KOPT-K1 (cell line): ENCODE data around the gene C10orf105.
A peak's percentile ranks its signal among the peaks of the same experiment; 100 is the strongest.

Source experiments
- H3K27ac ChIP-seq: fragments of 200-600 bp; sonication (generic); 2 replicates; pipeline ENCODE4 v1.5.1; 2016; ENCODE audit warnings: antibody characterized with exemption, mild to moderate bottlenecking, low read depth, low read length; ENCODE audit not compliant: poor library complexity, severe bottlenecking
- H3K36me3 ChIP-seq: fragments of 200-600 bp; sonication (generic); 2 replicates; pipeline ENCODE4 v1.5.1; 2017; ENCODE audit warnings: antibody characterized with exemption, mild to moderate bottlenecking, low read length, moderate library complexity; ENCODE audit not compliant: insufficient read depth
- H3K9me3 ChIP-seq: fragments of 200-600 bp; sonication (generic); 2 replicates; pipeline ENCODE4 v1.5.1; 2017; ENCODE audit warnings: antibody characterized with exemption, low read length, mild to moderate bottlenecking; ENCODE audit not compliant: insufficient read depth, poor library complexity, severe bottlenecking

C10orf105 gene

GRCh38 chr10:71754562-71754961, 35.0 kb upstream of the C10orf105 start:
- Histone ChIP-seq H3K27ac (peak overlapping the region; percentile 100), H3K9me3 (no peaks in the 10 kb centered on the region), H3K36me3 (peaks cover 30% of the 10 kb centered on the region)

DNA sequence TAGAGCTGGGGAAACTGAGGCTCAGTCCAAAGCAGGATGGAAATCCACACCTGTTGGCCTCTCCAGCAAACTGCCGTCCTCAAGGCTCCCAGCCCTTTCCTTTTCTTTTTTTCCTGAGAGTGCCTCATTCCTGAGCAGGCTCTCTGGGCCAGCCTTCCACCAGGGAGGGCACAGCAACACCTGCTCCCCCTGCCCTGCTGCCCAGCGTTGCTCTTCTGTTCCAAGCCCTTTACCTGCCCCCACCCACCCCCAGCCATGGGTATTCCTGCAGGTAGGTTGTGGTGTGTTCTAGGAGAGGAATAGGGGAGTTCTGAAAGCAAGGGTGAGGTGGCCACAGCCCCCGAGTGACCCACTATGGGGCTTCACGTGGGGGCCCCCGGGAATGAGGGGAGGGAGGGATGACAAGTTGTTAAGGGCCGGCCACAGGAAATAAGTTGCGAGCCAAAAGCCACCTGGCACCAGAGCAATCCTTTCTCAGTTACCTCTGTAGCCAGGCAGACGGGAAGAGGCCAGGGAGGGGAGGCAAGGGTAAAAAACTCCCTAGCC, 34.5 kb upstream of the C10orf105 start:
- Histone ChIP-seq H3K36me3 (peaks cover 30% of the 10 kb centered on the region), H3K27ac (peak overlapping the region; percentile 100), H3K9me3 (no peaks in the 10 kb centered on the region)

DNA sequence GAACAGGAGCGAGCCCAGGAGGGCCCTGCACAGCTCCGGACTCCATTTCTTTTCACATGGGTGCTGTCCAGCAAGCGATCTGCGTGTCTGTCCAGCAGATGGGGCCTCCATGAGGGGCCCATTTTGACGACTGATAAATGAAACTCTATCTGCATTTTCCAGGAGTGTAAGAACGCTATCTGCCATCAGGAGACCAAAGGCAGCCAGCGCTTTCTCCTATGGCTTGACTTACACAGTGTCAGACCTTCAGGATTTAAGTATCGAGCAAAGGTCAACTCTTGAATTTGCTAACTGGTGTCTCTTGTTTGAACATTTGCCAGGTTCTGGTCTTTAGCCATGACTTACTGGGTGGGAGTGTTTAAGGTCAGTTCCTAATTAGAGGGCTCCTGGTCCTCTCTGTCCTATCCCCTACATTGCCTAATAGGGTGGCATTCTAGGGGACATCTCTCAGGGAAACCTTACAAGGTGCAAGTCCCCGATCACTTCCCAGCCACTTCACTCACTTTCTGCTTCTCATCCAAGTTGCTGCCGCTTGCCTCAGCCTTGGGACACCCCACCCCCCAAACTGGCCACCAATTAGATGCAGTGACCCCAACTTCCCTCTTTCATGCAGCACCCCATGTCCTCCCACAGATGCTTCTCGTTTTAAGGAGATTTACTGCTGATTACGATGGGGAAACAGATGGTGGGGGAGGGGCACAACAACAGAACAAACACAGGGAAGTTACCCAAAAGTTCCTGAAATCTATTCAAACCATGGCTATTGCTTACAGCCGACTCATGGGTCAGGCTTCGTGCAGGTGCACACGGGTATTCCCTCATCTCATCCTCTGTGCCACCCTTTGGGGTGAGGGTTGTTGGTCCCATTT, 33.7 kb upstream of the C10orf105 start:
- H3K9me3 ChIP-seq: no peaks in the 10 kb centered on the region
- H3K36me3 ChIP-seq: peaks cover 30% of the 10 kb centered on the region
- H3K27ac ChIP-seq: peak overlapping the region; percentile 100

DNA sequence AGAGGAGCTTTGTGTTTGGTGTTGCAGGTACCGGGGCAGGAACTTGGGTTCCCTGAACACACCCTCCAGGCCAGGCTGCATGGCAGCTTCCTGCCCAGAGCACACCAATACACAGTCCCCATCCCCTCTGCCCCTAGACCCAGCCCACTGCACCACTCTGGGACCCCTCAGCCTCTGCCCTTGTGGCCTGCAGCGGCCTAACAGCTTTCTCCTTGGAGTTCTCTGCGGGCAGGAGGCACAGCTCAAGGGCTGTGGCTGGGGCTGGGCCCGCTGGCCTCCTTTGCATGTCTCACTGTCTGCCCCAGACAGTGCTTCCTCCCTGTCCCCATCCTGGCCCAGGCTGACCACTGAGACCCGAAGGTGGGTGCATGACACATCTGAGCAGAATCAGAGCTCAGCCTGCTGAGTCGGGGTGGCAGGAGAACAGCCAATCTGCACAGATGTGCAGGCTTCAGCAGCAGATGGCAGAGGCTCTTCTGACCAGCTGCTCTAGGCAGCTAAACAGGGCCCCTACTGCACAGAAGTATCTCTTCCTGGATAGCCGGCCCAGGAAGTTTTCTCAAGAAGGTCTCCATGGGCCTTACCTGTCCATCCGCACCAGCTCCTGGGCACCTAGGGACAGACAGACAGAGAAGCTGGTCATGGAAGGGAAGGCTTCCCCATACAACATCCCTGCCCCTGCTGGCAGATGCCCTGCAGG, 33.0 kb upstream of the C10orf105 start:
- Histone ChIP-seq H3K36me3 (peaks cover 30% of the 10 kb centered on the region), H3K9me3 (no peaks in the 10 kb centered on the region), H3K27ac (peak overlapping the region; percentile 100)

GRCh38 chr10:71751515-71752224, 32.1 kb upstream of the C10orf105 start:
- Histone ChIP-seq H3K27ac (peak overlapping the region; percentile 100), H3K36me3 (peaks cover 30% of the 10 kb centered on the region)

GRCh38 chr10:71750986-71751385, 31.4 kb upstream of the C10orf105 start:
- no peaks in the 10 kb centered on the region for H3K9me3 ChIP-seq
- peaks cover 30% of the 10 kb centered on the region for H3K36me3 ChIP-seq
- H3K27ac ChIP-seq: peak overlapping the region; percentile 100

More at GRCh38 chr10:71751515-71752224, 32.1 kb upstream of the C10orf105 start:
- H3K9me3 ChIP-seq: no peaks in the 10 kb centered on the region

GRCh38 chr10:71750124-71750841, 30.7 kb upstream of the C10orf105 start:
- peak overlapping the region; percentile 100 for H3K27ac ChIP-seq
- peaks cover 30% of the 10 kb centered on the region for H3K36me3 ChIP-seq

DNA sequence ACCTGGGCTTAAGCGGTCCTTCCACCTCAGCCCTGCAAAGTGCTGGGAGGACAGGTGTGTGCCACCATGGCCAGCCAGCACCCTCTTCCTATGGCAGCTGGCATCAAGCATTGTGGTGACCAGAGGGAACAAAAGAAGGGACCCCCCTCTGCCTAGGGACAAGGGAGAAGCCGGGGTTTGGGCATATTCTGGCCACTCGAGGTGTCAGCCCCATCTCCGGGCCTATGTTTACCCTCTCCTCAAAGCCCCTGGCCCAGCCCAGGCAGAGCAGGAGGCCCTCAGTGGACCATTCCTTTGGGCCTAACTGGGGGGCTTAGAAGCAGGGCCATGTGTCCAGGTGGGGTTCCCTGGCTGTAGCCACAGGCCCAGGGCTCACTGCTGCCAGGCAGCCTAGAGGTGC, 29.8 kb upstream of the C10orf105 start:
- H3K27ac ChIP-seq: peak overlapping the region; percentile 100

More at GRCh38 chr10:71750124-71750841, 30.7 kb upstream of the C10orf105 start:
- H3K9me3 ChIP-seq: no peaks in the 10 kb centered on the region

DNA sequence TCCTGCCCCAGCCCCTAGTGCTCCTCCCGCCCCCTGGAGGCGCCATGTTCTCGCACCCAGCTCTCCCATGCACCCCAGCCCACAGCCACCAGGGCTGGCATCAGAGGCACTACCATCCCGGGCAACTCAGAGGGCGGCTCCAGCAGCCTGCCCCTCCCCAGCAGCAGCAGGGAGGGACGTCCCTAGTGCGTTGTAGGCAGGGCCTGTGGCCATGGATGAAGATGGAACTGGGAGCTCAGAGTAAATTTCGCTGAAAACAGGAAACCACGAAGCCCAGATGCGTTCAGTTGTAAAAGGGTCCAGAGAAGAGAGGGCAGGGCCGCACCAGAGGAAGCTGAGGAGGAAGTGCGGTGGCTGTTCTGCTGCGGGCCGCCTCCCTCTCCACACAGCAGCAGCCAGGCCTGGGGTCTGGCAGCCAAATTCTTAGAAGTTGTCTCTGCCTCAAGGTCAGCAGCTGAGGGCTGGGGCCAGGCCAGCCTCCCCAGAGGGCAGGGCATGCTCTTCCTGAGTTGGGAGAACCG, 29.2 kb upstream of the C10orf105 start:
- H3K9me3 ChIP-seq: no peaks in the 10 kb centered on the region
- H3K27ac ChIP-seq: peak overlapping the region; percentile 100
- H3K36me3 ChIP-seq: peaks cover 30% of the 10 kb centered on the region

More for the DNA sequence above, 29.8 kb upstream of the C10orf105 start:
- Histone ChIP-seq H3K9me3 (no peaks in the 10 kb centered on the region), H3K36me3 (peaks cover 30% of the 10 kb centered on the region)

DNA sequence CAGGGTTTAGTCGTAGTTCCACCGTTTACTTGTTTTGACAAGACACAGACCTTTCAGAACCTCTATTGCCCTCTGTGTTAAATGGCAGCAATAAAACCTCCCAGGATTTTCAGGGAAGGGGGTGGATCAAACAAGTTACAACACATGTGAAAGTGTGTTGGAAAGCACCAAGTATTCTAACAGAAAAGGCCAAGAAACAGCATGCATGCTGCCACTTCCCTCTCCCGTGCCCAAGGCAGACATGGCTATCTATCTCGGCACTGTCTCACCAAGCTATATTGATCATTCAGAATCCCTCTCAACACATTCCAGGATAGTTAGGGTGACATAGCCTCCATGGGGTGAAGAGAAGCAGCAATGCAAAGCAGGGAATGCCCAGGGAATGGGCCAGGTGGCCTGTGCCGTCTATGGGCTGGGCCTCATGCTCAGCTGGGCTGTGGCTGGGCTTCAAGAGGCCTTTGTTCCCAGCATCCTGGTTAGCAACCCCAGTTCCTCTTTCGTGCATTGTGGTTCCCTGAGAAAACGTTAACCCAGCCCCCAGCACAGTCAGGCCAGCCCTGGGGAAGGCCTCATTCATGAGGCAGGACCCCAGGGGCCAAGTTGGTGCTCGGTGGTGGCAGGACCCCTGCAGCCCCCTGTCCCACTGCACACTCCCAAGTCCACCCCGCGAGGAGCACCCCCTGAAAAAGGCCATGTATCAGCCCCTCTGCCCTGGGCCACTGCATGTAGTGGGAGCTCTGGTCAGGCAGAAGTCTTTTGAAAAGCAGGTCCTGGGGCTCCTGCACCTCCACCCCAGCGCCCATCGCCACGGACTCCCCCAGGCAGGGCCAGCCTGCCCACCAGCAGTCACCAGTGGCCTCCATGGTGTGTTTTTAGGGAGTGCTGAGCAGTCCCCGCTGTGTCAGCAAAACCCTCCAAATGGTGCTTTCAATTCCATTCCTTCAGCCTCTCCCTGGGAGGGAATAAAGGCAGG, 28.3 kb upstream of the C10orf105 start:
- H3K9me3 ChIP-seq: no peaks in the 10 kb centered on the region
- peaks cover 29% of the 10 kb centered on the region for H3K36me3 ChIP-seq
- H3K27ac ChIP-seq: peak overlapping the region; percentile 100

- peaks cover 21% of the 10 kb centered on the region for H3K36me3 ChIP-seq
- no peaks in the 10 kb centered on the region for H3K9me3 ChIP-seq
- peak overlapping the region; percentile 100 for H3K27ac ChIP-seq
Observed at GRCh38 chr10:71747039-71747531, 27.5 kb upstream of the C10orf105 start.

DNA sequence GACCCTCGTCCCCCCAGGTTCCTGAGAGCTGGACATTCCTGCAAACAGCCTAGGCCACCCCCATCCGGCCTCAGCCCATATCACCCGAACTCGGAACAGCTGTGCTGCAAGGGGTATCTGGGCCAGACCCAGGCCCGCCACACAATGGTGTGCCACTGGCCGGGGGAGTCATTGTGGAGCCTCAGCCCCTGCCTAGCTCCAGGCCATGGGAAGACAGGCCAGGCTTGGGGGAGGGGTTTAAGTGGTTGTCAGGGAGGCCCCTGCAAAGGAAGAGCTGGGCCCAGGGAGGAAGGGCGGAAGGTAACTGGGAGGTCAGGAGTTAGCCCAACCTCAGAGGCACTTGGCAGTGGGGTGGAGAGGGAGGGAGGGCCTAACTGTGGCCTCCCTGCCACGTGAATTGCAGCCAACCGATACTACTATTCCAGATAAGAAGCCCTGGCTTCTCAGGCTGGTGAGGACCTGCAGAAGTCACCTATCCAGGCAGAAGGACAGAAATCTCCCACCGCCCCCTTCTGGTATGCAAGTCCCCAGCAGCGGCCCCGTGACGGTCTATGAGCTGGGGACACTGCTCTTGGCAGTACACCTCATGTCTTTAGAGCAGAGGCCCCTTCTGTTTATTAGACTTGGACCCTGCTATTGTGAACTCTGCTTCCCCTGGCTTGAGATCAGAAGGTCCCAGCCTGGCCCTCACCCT, 26.9 kb upstream of the C10orf105 start:
- H3K36me3 ChIP-seq: peaks cover 15% of the 10 kb centered on the region
- no peaks in the 10 kb centered on the region for H3K9me3 ChIP-seq
- H3K27ac ChIP-seq: peak overlapping the region; percentile 100
